ENCODE measurements around the gene ANO4.
"Not testable (repeated sequence)": the region's sequence is repeated elsewhere in the genome, so short reads cannot be mapped to it uniquely, and the experiment has no call there.

DNA sequence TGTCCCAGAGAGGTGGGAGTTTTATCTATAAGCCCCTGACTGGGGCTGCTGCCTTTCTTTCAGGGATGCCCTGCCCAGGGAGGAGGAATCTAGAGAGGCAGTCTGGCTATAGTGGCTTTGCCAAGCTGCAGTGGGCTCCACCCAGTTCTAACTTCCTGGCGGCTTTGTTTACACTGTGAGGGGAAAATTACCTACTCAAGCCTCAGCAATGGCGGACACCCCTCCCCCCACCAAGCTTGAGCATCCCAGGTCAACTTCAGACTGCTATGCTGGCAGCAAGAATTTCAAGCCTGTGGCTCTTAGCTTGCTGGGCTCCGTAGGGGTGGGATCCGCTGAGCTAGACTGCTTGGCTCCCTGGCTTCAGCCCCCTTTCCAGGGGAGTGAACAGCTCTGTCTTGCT, 267.9 kb downstream of the ANO4 start:
- TF ChIP-seq, protein P1, sequence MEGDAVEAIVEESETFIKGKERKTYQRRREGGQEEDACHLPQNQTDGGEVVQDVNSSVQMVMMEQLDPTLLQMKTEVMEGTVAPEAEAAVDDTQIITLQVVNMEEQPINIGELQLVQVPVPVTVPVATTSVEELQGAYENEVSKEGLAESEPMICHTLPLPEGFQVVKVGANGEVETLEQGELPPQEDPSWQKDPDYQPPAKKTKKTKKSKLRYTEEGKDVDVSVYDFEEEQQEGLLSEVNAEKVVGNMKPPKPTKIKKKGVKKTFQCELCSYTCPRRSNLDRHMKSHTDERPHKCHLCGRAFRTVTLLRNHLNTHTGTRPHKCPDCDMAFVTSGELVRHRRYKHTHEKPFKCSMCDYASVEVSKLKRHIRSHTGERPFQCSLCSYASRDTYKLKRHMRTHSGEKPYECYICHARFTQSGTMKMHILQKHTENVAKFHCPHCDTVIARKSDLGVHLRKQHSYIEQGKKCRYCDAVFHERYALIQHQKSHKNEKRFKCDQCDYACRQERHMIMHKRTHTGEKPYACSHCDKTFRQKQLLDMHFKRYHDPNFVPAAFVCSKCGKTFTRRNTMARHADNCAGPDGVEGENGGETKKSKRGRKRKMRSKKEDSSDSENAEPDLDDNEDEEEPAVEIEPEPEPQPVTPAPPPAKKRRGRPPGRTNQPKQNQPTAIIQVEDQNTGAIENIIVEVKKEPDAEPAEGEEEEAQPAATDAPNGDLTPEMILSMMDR (conservative IDR thresholded peaks at IDR 0.05; ENCODE audit: low read length) = not testable (repeated sequence)
- not testable (repeated sequence) for TF ChIP-seq EZH2phosphoT487 (IDR thresholded peaks at IDR 0.05; ENCODE audit: borderline replicate concordance)
